ENCODE results near the gene PPP1R1C.

The PPP1R1C gene

DNA sequence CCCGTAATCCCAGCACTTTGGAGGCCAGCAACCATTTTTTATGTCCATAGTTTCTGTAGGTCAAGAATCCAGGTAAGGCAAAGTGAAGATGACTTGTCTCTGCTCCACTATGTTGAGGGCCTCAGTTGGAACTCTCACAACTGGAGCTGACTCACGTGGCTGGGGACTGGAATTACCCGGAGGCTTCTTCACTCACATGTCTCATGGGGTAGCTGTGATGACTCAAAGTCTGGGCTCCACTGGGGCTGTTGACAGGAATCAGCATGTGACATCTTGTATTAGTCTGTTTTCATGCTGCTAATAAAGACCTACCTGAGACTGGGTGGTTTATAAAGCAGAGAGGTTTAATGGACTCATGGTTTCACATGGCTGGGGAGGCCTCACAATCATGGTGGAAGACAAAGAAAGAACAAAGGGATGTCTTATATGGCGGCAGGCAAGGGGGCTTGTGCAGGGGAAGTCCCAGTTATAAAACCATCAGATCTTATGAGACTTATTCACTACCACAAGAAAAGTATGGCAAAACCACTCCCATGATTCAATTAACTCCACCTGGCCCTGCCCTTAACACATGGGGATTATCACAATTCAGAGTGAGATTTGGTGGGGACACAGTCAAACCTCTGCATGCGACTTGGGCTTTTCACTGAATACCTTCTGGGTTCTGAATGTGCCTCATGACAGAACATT lies 7.8 kb upstream of the PPP1R1C start:
- H3K36me3 ChIP-seq (ENCODE audit: low read length) = no peaks in the 10 kb centered on the region
- H4K20me1 ChIP-seq (ENCODE audit: low read depth, low read length) = no peaks in the 10 kb centered on the region
- H3K4me3 ChIP-seq (ENCODE audit: insufficient read depth, low read length, poor library complexity, severe bottlenecking) = no peak overlapping the region
- no peaks in the 10 kb centered on the region for H3F3A ChIP-seq (ENCODE audit: insufficient read depth)
- H3K79me2 ChIP-seq (ENCODE audit: insufficient read depth, low read length) = no peaks in the 10 kb centered on the region
- H3K4me2 ChIP-seq (ENCODE audit: low read depth, low read length, poor library complexity, severe bottlenecking) = no peak overlapping the region
- no peaks in the 10 kb centered on the region for H3K27me3 ChIP-seq (ENCODE audit: low read length)
- H3K27ac ChIP-seq (ENCODE audit: low read depth, low read length) = no peak overlapping the region
- no peak overlapping the region for H3K9ac ChIP-seq (ENCODE audit: low read length)
- TF ChIP-seq, protein P1, sequence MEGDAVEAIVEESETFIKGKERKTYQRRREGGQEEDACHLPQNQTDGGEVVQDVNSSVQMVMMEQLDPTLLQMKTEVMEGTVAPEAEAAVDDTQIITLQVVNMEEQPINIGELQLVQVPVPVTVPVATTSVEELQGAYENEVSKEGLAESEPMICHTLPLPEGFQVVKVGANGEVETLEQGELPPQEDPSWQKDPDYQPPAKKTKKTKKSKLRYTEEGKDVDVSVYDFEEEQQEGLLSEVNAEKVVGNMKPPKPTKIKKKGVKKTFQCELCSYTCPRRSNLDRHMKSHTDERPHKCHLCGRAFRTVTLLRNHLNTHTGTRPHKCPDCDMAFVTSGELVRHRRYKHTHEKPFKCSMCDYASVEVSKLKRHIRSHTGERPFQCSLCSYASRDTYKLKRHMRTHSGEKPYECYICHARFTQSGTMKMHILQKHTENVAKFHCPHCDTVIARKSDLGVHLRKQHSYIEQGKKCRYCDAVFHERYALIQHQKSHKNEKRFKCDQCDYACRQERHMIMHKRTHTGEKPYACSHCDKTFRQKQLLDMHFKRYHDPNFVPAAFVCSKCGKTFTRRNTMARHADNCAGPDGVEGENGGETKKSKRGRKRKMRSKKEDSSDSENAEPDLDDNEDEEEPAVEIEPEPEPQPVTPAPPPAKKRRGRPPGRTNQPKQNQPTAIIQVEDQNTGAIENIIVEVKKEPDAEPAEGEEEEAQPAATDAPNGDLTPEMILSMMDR (IDR thresholded peaks at IDR 0.05; ENCODE audit: insufficient read depth, low read length, poor library complexity, severe bottlenecking) = no peak
- no peak for TF ChIP-seq EZH2phosphoT487 (conservative IDR thresholded peaks at IDR 0.05; ENCODE audit: low read length)
- H3K9me3 ChIP-seq (ENCODE audit: insufficient read depth, low read length) = no peaks in the 10 kb centered on the region
- no peak overlapping the region for H2AFZ ChIP-seq (ENCODE audit: low read depth, low read length, severe bottlenecking)
- no peaks in the 10 kb centered on the region for H3K9me2 ChIP-seq (replicated peaks; ENCODE audit: insufficient read depth, low read length)

- Histone ChIP-seq H3K4me2 (ENCODE audit: low read depth, low read length, poor library complexity, severe bottlenecking) (no peak overlapping the region), H4K20me1 (ENCODE audit: low read depth, low read length) (no peaks in the 10 kb centered on the region), H3K27ac (ENCODE audit: low read depth, low read length) (no peak overlapping the region), H3K36me3 (ENCODE audit: low read length) (no peaks in the 10 kb centered on the region), H3K9me2 (replicated peaks; ENCODE audit: insufficient read depth, low read length) (no peaks in the 10 kb centered on the region), H3K9me3 (ENCODE audit: insufficient read depth, low read length) (no peaks in the 10 kb centered on the region), H3F3A (ENCODE audit: insufficient read depth) (no peaks in the 10 kb centered on the region), H2AFZ (ENCODE audit: low read depth, low read length, severe bottlenecking) (no peak overlapping the region), H3K27me3 (ENCODE audit: low read length) (no peaks in the 10 kb centered on the region), H3K9ac (ENCODE audit: low read length) (no peak overlapping the region), H3K79me2 (ENCODE audit: insufficient read depth, low read length) (no peaks in the 10 kb centered on the region), H3K4me3 (ENCODE audit: insufficient read depth, low read length, poor library complexity, severe bottlenecking) (no peak overlapping the region)
- TF ChIP-seq EZH2phosphoT487 (conservative IDR thresholded peaks at IDR 0.05; ENCODE audit: low read length) = no peak
- TF ChIP-seq, protein P1 (IDR thresholded peaks at IDR 0.05; ENCODE audit: insufficient read depth, low read length, poor library complexity, severe bottlenecking) = no peak
Observed at GRCh38 chr2:181978351-181979150, 7.1 kb upstream of the PPP1R1C start.

DNA sequence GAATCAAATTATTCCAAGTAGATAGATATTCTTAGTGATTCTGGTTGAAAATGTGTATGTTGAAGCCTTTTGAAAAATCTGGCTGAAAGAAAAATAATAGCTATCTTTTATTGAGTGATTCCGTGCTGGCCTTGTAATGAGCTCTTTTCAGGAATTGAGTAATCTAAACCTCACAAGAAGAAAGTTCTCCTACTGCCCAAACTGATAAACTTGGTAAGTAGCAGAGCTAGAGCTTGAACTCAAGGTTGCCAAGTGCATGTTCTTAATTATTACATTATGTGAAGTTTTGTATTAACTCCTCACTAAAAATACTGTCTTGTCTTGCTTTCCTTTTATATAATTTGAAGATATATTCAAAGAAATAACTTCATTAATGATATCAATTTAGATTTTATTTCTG lies 1.6 kb upstream of the PPP1R1C start:
- Histone ChIP-seq H4K20me1 (ENCODE audit: low read depth, low read length) (no peaks in the 10 kb centered on the region), H3K79me2 (ENCODE audit: insufficient read depth, low read length) (no peaks in the 10 kb centered on the region), H3K4me3 (ENCODE audit: insufficient read depth, low read length, poor library complexity, severe bottlenecking) (no peak overlapping the region), H3K27ac (ENCODE audit: low read depth, low read length) (no peak overlapping the region), H3K9me3 (ENCODE audit: insufficient read depth, low read length) (no peaks in the 10 kb centered on the region), H3K36me3 (ENCODE audit: low read length) (no peaks in the 10 kb centered on the region), H3K9me2 (replicated peaks; ENCODE audit: insufficient read depth, low read length) (no peaks in the 10 kb centered on the region), H3K9ac (ENCODE audit: low read length) (no peak overlapping the region), H3K27me3 (ENCODE audit: low read length) (no peaks in the 10 kb centered on the region), H3K4me2 (ENCODE audit: low read depth, low read length, poor library complexity, severe bottlenecking) (no peak overlapping the region), H2AFZ (ENCODE audit: low read depth, low read length, severe bottlenecking) (no peak overlapping the region), H3F3A (ENCODE audit: insufficient read depth) (no peaks in the 10 kb centered on the region)
- TF ChIP-seq, protein P1 (IDR thresholded peaks at IDR 0.05; ENCODE audit: insufficient read depth, low read length, poor library complexity, severe bottlenecking) = no peak
- no peak for TF ChIP-seq EZH2phosphoT487 (conservative IDR thresholded peaks at IDR 0.05; ENCODE audit: low read length)
